ENCODE results near the gene MTA1.

DNA sequence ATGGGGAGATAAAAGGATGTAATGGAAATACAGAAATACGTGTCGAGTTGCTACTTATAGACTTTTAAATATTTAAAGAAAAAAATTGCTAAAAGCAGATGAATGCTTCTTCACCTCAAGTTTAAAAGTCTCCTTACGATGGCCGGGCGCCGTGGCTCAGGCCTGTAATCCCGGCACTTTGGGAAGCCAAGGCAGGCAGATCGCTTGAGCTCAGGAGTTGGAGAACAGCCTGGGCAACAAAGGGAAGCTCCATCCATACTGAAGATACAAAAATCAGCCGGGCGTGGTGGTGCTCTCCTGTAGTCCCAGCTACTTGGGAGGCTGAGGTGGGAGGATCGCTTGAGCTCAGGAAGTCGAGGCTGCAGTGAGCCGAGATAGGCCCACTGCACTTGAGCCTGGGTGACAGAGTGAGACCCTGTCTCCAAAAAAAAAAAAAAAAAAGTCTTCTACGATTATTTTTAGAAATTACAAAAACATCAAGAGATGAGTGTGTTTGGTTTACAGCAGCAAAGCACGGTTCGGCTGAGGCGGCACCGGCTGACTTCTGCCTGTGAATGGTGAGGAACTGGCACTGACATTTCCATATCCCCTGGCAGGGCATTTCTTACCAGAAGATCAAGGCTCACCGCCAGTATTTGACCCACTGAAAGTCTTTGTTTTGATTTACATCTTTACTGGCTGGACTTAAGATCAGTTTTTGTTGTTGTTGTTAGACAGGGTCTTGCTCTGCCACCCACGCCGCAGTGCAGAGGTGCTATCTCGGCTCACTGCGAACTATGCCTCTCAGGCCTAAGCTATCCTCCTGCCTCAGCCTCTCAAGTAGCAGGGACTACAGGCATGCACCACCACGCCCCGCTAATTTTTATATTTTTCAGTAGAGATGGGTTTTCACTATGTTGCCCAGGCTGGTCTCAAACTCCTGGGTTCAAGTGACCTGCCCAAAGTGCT, 3.9 kb upstream of the MTA1 start:
- TF ChIP-seq POLR2A (IDR thresholded peaks at IDR 0.05) (no peak), EP300 (IDR thresholded peaks at IDR 0.05) (no peak), POLR2AphosphoS5 (IDR thresholded peaks at IDR 0.05) (no peak)

Measured in stomach (tissue), 4 donors.